PC-3 (cell line): ENCODE data around the gene KNCN. TPM values are rescaled to one million over a fixed set of nuclear protein-coding genes. Genes with fewer than 3 reads are reported as not detected.

Experiments
- ATAC-seq: fragments of 200-7000 bp; cut with Tn5 transposase; 2 replicates; pipeline ENCODE4 v1.9.1; 2020; ENCODE audit warnings: mild to moderate bottlenecking, moderate library complexity
- BruUV-seq: library from RNA; stranded (reverse); fragments of 400-500 nt; replicated peaks from 2 replicates; lab custom pipeline; 2021; lab: Mats Ljungman, UMichigan
- CTCF ChIA-PET: fragments of 300-600 bp; sonication (Branson Sonifier 250); formaldehyde crosslinking; loops from one replicate; lab custom pipeline; 2022; ENCODE audit warnings: antibody characterized with exemption; lab: Charles Lee
- POLR2A ChIA-PET: fragments of 300-600 bp; sonication (Branson Sonifier 250); formaldehyde crosslinking; loops from one replicate; lab custom pipeline; 2022; ENCODE audit warnings: antibody characterized with exemption; ENCODE audit not compliant: unreplicated experiment; lab: Charles Lee
- DNase-seq: peaks from one replicate; pipeline ENCODE4 v3.0.0-alpha.2; 2015
- H2AFZ ChIP-seq: fragments of 300-600 bp; sonication (generic); 2 replicates; pipeline ENCODE4 v1.6.0; 2016; ENCODE audit warnings: antibody characterized with exemption, low read length
- H3F3A ChIP-seq: fragments of 300-600 bp; sonication (generic); one replicate; pipeline ENCODE4 v1.6.0; 2017; ENCODE audit warnings: antibody characterized with exemption, low read length, control low read depth, mild to moderate bottlenecking; ENCODE audit not compliant: unreplicated experiment
- H3K27ac ChIP-seq: fragments of 300-600 bp; sonication (generic); 2 replicates; pipeline ENCODE4 v1.5.1; 2016; ENCODE audit warnings: mild to moderate bottlenecking, low read length
- H3K27me3 ChIP-seq: fragments of 300-600 bp; sonication (generic); 2 replicates; pipeline ENCODE4 v1.6.1; 2016; ENCODE audit warnings: low read length, mixed read lengths
- H3K36me3 ChIP-seq: fragments of 300-600 bp; sonication (generic); 2 replicates; pipeline ENCODE4 v1.6.1; 2016; ENCODE audit warnings: low read depth, mixed run types, low read length, mixed read lengths
- H3K4me1 ChIP-seq: fragments of 300-600 bp; sonication (generic); 2 replicates; pipeline ENCODE4 v1.5.1; 2016; ENCODE audit warnings: low read length; ENCODE audit not compliant: insufficient read depth
- H3K4me2 ChIP-seq: fragments of 300-600 bp; sonication (generic); 2 replicates; pipeline ENCODE4 v1.6.0; 2016; ENCODE audit warnings: low read length
- H3K4me3 ChIP-seq: fragments of 300-600 bp; sonication (generic); 2 replicates; pipeline ENCODE4 v1.5.1; 2016; ENCODE audit warnings: mild to moderate bottlenecking, low read length, mixed read lengths
- H3K79me2 ChIP-seq: fragments of 300-600 bp; sonication (generic); 2 replicates; pipeline ENCODE4 v1.6.1; 2017; ENCODE audit warnings: low read length, mixed read lengths
- H3K9ac ChIP-seq: fragments of 300-600 bp; sonication (generic); 2 replicates; pipeline ENCODE4 v1.6.0; 2016; ENCODE audit warnings: mild to moderate bottlenecking, low read length
- H3K9me2 ChIP-seq: fragments of 300-600 bp; sonication (generic); replicated peaks from 2 replicates; pipeline ENCODE4 v1.6.1; 2016; ENCODE audit warnings: mixed run types, low read length, mixed read lengths
- H3K9me3 ChIP-seq: fragments of 300-600 bp; sonication (generic); 2 replicates; pipeline ENCODE4 v1.6.1; 2016; ENCODE audit warnings: low read length, mixed read lengths
- H4K20me1 ChIP-seq: fragments of 300-600 bp; sonication (generic); 2 replicates; pipeline ENCODE4 v1.6.1; 2016; ENCODE audit warnings: low read length, mixed read lengths
- CTCF ChIP-seq: fragments of 300-600 bp; sonication (generic); conservative IDR thresholded peaks from 2 replicates; pipeline ENCODE4 v1.5.1; 2017; ENCODE audit warnings: antibody characterized with exemption, low read depth, mild to moderate bottlenecking, low read length
- EZH2 ChIP-seq: fragments of 300-600 bp; sonication (generic); IDR thresholded peaks from one replicate; pipeline ENCODE4 v1.6.1; 2017; ENCODE audit warnings: antibody characterized with exemption, mild to moderate bottlenecking, low read length; ENCODE audit not compliant: unreplicated experiment
- EZH2phosphoT487 ChIP-seq: fragments of 300-600 bp; sonication (generic); IDR thresholded peaks from 2 replicates; pipeline ENCODE4 v1.6.1; 2018; ENCODE audit warnings: mild to moderate bottlenecking, antibody characterized with exemption, low read length, borderline replicate concordance
- intact Hi-C: fragments of 100-400 bp; cut with micrococcal nuclease; formaldehyde crosslinking; loops from 2 replicates; pipeline ENCODE4 v1.9.0; 2023
- total RNA-seq: library from RNA; depleted of rRNA; stranded (reverse); fragments of >200 nt; gene quantifications from 2 replicates; pipeline ENCODE4 v1.2.3, GENCODE V29; 2014

Gene KNCN
- total RNA-seq, 1 experiment from 2014 or later: not detected

GRCh38 chr1:46554236-46554596 lies 2.8 kb upstream of the KNCN start:
- DNase-seq (no peak), ATAC-seq (no peak)
- Histone ChIP-seq H3F3A (no peaks in the 10 kb centered on the region), H3K9me2 (no peaks in the 10 kb centered on the region), H3K27ac (no peak overlapping the region), H4K20me1 (no peaks in the 10 kb centered on the region), H3K36me3 (no peaks in the 10 kb centered on the region), H3K9ac (no peak overlapping the region), H3K79me2 (no peaks in the 10 kb centered on the region), H3K4me1 (peaks cover 11% of the 10 kb centered on the region), H2AFZ (no peak overlapping the region), H3K9me3 (no peaks in the 10 kb centered on the region), H3K4me3 (no peak overlapping the region), H3K4me2 (no peak overlapping the region), H3K27me3 (no peaks in the 10 kb centered on the region)
- POLR2A ChIA-PET: no interaction called here
- no TSS peak for BruUV-seq
- intact Hi-C loops: no loop called here
- TF ChIP-seq CTCF (no peak), EZH2phosphoT487 (no peak), EZH2 (no peak)
- CTCF ChIA-PET: no interaction called here

GRCh38 chr1:46553506-46553905 lies 2.1 kb upstream of the KNCN start:
- H3K79me2 ChIP-seq: no peaks in the 10 kb centered on the region
- no peaks in the 10 kb centered on the region for H3K9me3 ChIP-seq
- DNase-seq (no peak), ATAC-seq (no peak)
- no peaks in the 10 kb centered on the region for H4K20me1 ChIP-seq
- no peak overlapping the region for H2AFZ ChIP-seq
- CTCF ChIA-PET: no interaction called here
- no peaks in the 10 kb centered on the region for H3K27me3 ChIP-seq
- no peak overlapping the region for H3K4me2 ChIP-seq
- TF ChIP-seq EZH2 (no peak), EZH2phosphoT487 (no peak), CTCF (0 out of 2 replicates have a peak, but pooled peaks have one; percentile 22)
- H3K4me3 ChIP-seq: no peak overlapping the region
- BruUV-seq: no TSS peak
- POLR2A ChIA-PET: no interaction called here
- no peaks in the 10 kb centered on the region for H3F3A ChIP-seq
- no peaks in the 10 kb centered on the region for H3K36me3 ChIP-seq
- no peak overlapping the region for H3K9ac ChIP-seq
- H3K9me2 ChIP-seq: no peaks in the 10 kb centered on the region
- H3K4me1 ChIP-seq: peaks cover 11% of the 10 kb centered on the region
- H3K27ac ChIP-seq: no peak overlapping the region
- intact Hi-C loops: no loop called here

- DNase-seq: no peak
- TF ChIP-seq EZH2 (no peak), CTCF (no peak), EZH2phosphoT487 (no peak)
- intact Hi-C loops: no loop called here
- H2AFZ ChIP-seq: no peak overlapping the region
- no peak overlapping the region for H3K27ac ChIP-seq
- no peaks in the 10 kb centered on the region for H4K20me1 ChIP-seq
- POLR2A ChIA-PET: no interaction called here
- no peak overlapping the region for H3K9ac ChIP-seq
- BruUV-seq: no TSS peak
- no peaks in the 10 kb centered on the region for H3K36me3 ChIP-seq
- no peaks in the 10 kb centered on the region for H3F3A ChIP-seq
- H3K9me2 ChIP-seq: no peaks in the 10 kb centered on the region
- peaks cover 11% of the 10 kb centered on the region for H3K4me1 ChIP-seq
- H3K4me2 ChIP-seq: no peak overlapping the region
- ATAC-seq: no peak
- no peaks in the 10 kb centered on the region for H3K27me3 ChIP-seq
- H3K4me3 ChIP-seq: no peak overlapping the region
- no peaks in the 10 kb centered on the region for H3K9me3 ChIP-seq
- CTCF ChIA-PET: no interaction called here
- no peaks in the 10 kb centered on the region for H3K79me2 ChIP-seq
Measured at GRCh38 chr1:46552357-46553237, 1.1 kb upstream of the KNCN start.
